ENCODE results near the gene GOLGA5.
A peak's percentile ranks its signal among the peaks of the same experiment; 100 is the strongest.
"Not testable (repeated sequence)": the region's sequence is repeated elsewhere in the genome, so short reads cannot be mapped to it uniquely, and the experiment has no call there.

GOLGA5 gene

GRCh38 chr14:92793709-92794546 is at the start of gene GOLGA5:
Gene GOLGA5, plus strand, starts transcription at chr14:92794305. Its CDS starts 3,133 bp downstream, at chr14:92797438.
- peak; percentile 94 to 95 for DNase-seq (ENCODE audit: low read depth in 2 of 2)

- no peak for DNase-seq (ENCODE audit: low read depth in 2 of 2)
Measured at GRCh38 chr14:92747701-92748258, 46.3 kb upstream of the GOLGA5 start.

GRCh38 chr14:92748259-92749016 is 45.7 kb upstream of the GOLGA5 start, which contains the start of gene LGMN:
Gene LGMN, minus strand, starts transcription at chr14:92748627. Its CDS starts 15,841 bp downstream, at chr14:92732786.
- peak; percentile 72 to 77 for DNase-seq (ENCODE audit: low read depth in 2 of 2)

GRCh38 chr14:92750222-92750728 is 43.8 kb upstream of the GOLGA5 start:
- not testable (repeated sequence) for DNase-seq (ENCODE audit: low read depth in 2 of 2)

- no peak for DNase-seq (ENCODE audit: low read depth in 2 of 2)
Measured at GRCh38 chr14:92750994-92751400, 43.1 kb upstream of the GOLGA5 start.

GRCh38 chr14:92751819-92752218 is 42.3 kb upstream of the GOLGA5 start:
- no peak for DNase-seq (ENCODE audit: low read depth in 2 of 2)

GRCh38 chr14:92753250-92753649 is 40.9 kb upstream of the GOLGA5 start:
- no peak for DNase-seq (ENCODE audit: low read depth in 2 of 2)

GRCh38 chr14:92754966-92755365 is 39.1 kb upstream of the GOLGA5 start:
- DNase-seq (ENCODE audit: low read depth in 2 of 2): no peak

- no peak for DNase-seq (ENCODE audit: low read depth in 2 of 2)
Measured at GRCh38 chr14:92755495-92755894, 38.6 kb upstream of the GOLGA5 start.

- DNase-seq (ENCODE audit: low read depth in 2 of 2): no peak
Measured at GRCh38 chr14:92756446-92756845, 37.7 kb upstream of the GOLGA5 start.

GRCh38 chr14:92759300-92759678 is 34.8 kb upstream of the GOLGA5 start:
- no peak for DNase-seq (ENCODE audit: low read depth in 2 of 2)

GRCh38 chr14:92759679-92760523 is 34.2 kb upstream of the GOLGA5 start:
- no peak for DNase-seq (ENCODE audit: low read depth in 2 of 2)

- no peak for DNase-seq (ENCODE audit: low read depth in 2 of 2)
Measured at GRCh38 chr14:92760524-92760805, 33.6 kb upstream of the GOLGA5 start.

GRCh38 chr14:92763666-92764631 is 30.2 kb upstream of the GOLGA5 start:
- not testable (repeated sequence) for DNase-seq (ENCODE audit: low read depth in 2 of 2)

GRCh38 chr14:92768236-92768635 is 25.9 kb upstream of the GOLGA5 start:
- not testable (repeated sequence) for DNase-seq (ENCODE audit: low read depth in 2 of 2)

GRCh38 chr14:92768795-92769194 is 25.3 kb upstream of the GOLGA5 start:
- no peak for DNase-seq (ENCODE audit: low read depth in 2 of 2)

- DNase-seq (ENCODE audit: low read depth in 2 of 2): no peak
Measured at GRCh38 chr14:92770484-92770883, 23.6 kb upstream of the GOLGA5 start.

GRCh38 chr14:92774572-92774971 is 19.5 kb upstream of the GOLGA5 start:
- DNase-seq (ENCODE audit: low read depth in 2 of 2): no peak

- not testable (repeated sequence) for DNase-seq (ENCODE audit: low read depth in 2 of 2)
Measured at GRCh38 chr14:92775292-92775691, 18.8 kb upstream of the GOLGA5 start.

GRCh38 chr14:92778868-92779565 is 15.1 kb upstream of the GOLGA5 start:
- not testable (repeated sequence) for DNase-seq (ENCODE audit: low read depth in 2 of 2)
